Dedifferentiated amniotic fluid mesenchymal stem cell (primary cell): ENCODE results near the gene PHKG2.
A peak's percentile ranks its signal among the peaks of the same experiment; 100 is the strongest.

ENCODE experiments used
- DNase-seq: peaks from one replicate; pipeline ENCODE4 v3.0.0-alpha.2; 2016; ENCODE audit errors: extremely low spot score

The PHKG2 gene

DNA sequence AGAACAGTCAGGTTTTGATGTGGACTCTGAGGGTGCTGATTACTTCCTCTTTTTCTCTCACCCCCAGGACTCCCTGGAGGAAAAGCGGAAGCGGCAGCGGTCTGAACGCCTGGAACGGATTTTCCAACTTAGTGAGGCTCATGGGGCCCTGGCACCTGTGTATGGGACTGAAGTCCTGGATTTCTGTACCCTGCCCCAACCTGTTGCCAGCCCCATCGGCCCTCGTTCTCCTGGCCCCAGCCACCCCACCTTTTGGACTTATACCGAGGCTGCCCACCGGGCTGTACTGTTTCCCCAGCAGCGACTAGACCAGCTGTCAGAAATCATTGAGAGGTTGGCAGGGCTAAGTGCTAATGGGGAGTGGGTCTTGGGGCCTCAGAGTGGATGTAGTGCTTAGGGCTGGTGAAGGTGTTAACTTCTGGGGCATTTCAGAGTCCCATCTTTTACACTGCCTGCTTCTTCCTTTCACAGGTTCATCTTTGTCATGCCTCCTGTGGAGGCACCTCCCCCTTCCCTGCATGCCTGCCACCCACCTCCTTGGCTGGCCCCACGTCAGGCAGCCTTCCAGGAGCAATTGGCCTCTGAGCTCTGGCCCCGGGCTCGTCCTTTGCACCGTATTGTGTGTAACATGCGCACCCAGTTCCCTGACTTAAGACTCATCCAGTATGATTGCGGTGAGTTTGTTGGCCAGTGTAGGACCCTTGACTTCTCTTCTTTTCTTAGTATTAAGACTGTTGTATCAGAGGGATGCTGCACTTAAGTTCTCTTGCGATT, 19.1 kb upstream of the PHKG2 start:
- DNase-seq = no peak

DNA sequence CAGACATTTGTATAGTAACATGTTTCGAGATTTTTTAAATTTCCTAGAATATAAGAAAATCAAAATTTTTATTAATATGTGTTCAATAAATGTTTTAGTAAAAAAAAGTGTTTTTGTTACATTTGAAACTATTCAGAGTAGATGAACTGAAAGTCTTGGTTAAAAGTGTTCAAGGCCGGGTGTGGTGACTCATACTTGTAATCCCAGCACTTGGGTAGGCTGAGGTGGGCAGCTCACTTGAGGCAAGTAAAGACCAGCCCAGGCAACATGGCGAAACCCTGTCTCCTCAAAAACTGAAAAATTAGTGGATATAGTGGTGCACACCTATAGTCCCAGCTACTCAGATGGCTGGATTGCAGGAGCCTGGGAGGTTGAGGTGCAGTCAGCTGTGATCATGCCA, 16.8 kb upstream of the PHKG2 start:
- no peak for DNase-seq

DNA sequence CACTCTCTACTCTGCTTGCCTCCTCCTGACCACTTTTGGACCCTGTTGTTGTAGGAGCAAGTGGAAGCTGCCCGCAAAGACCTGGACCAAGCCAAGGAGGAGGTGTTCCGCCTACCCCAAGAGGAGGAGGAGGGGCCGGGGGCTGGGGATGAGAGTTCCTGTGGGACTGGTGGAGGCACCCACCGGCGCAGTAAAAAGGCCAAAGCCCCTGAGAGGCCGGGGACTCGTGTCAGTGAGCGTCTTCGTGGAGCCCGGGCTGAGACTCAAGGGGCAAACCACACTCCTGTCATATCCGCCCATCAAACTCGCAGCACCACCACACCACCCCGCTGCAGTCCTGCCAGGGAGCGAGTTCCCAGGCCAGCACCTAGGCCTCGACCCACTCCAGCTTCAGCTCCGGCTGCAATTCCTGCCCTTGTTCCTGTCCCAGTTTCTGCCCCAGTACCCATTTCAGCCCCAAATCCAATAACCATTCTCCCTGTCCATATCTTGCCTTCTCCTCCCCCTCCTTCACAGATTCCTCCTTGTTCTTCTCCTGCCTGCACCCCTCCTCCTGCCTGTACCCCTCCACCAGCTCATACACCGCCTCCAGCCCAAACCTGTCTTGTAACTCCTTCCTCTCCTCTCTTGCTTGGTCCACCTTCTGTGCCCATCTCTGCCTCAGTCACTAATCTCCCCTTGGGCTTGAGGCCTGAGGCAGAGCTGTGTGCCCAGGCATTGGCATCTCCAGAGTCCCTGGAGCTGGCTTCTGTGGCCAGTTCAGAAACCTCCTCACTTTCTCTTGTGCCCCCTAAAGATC, 11.0 kb upstream of the PHKG2 start:
- DNase-seq = no peak

DNA sequence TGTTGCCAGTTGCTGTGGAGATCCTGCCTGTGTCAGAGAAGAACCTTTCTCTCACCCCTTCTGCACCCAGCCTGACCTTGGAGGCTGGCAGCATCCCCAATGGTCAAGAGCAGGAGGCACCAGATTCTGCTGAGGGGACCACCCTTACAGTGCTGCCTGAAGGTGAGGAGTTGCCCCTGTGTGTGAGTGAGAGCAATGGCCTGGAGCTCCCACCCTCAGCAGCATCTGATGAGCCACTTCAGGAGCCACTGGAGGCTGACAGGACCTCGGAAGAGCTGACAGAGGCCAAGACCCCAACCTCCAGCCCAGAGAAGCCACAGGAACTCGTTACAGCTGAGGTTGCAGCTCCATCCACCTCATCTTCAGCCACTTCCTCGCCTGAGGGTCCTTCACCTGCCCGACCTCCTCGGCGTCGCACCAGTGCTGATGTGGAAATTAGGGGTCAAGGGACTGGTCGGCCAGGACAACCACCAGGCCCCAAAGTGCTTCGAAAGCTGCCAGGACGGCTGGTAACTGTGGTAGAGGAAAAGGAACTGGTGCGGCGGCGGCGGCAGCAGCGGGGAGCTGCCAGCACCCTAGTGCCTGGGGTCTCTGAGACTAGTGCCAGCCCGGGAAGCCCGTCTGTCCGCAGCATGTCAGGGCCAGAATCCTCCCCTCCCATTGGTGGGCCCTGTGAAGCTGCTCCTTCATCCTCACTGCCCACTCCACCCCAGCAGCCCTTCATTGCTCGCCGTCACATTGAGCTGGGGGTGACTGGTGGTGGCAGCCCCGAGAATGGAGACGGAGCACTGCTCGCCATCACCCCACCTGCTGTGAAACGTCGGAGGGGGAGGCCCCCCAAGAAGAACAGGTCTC, 10.2 kb upstream of the PHKG2 start:
- no peak for DNase-seq

DNA sequence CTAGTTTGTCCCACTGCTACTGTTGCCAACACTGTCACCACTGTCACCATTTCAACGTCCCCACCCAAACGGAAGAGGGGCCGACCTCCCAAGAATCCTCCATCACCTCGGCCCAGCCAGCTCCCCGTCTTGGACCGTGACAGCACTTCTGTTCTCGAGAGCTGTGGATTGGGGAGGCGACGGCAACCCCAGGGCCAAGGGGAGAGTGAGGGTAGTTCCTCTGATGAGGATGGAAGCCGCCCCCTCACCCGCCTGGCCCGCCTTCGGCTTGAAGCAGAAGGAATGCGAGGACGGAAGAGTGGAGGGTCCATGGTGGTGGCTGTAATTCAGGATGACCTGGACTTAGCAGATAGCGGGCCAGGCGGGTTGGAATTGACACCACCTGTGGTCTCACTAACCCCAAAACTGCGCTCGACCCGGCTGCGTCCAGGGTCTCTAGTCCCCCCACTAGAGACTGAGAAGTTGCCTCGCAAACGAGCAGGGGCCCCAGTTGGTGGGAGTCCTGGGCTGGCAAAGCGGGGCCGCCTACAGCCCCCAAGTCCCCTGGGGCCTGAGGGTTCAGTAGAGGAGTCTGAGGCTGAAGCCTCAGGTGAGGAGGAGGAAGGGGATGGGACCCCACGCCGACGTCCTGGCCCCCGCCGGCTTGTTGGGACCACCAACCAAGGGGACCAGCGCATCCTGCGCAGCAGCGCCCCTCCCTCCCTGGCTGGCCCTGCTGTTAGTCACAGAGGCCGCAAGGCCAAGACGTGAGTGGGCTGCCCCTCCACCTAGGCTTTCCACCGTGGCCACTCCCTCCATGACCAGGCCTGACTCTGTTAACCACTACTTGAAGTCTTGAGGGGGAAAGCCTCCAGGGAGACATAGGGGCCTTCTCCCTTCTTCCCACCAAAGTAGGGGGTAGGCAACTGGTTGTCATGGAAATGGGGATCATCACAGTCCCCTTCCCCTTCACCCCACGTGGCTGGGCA, 9.0 kb upstream of the PHKG2 start:
- no peak for DNase-seq

DNA sequence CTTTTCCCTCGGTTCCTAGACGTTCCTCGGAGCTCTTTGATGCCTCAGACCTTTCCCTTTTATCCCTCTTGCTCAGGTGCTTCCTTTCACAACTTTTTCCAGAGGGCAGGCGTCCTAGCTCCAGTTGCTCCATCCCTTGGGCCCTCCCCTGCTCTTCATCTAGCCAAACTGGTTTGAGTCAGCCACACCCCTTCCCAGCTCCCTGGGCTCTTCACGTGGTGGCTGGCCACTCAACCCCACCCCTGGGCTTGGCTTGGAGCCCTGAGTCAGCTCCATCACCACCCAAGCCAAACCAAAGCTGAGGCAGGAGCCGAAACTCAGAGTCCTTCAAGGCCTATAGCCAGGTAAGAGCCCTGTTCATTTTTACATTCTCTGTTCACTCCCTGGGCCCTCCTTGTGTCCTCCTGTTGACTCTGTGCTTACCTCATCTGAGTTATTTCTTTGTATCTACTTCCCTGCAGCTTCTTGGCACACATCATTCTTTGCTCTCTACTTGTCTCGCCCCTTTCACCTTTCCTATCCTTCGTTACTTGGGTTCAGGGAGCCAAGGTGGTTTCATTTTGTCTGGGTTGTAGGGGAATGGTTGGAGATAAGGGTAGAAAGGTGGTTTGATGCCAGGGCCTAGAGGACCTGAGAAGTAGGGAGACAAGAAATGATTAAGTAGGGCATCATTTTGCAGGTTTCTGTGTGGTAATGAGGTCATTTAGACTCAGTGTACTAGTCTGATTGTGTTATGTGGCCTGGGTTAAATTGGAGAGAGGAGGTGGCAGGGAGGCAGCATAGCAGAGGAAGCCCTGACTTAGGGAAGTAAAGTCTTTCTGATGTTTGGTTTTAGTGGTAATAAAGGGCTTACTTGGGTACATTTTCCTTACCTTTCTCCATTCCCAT, 7.6 kb upstream of the PHKG2 start:
- DNase-seq = peak; percentile 61

DNA sequence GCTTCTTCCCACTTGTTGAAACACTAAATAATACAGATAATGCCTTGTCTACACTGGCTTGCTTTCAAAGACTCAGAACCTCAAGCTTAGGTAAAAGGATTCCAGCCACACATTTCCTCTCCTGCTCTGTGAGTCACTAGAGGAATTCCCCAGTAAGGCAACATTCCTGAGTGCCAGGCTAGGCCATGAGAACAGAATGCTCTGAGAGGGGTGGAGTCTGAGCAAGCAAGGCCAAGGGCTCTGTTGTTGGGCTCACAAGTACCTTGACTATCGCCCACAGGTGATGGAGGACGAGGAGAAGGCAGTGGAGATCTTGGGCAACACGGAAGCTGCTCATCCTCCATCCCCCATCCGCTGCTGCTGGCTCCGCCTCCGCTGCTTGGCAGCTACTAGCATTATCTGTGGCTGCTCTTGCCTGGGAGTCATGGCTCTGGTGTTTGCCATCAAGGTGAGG, 6.7 kb upstream of the PHKG2 start:
- DNase-seq = peak; percentile 59

DNA sequence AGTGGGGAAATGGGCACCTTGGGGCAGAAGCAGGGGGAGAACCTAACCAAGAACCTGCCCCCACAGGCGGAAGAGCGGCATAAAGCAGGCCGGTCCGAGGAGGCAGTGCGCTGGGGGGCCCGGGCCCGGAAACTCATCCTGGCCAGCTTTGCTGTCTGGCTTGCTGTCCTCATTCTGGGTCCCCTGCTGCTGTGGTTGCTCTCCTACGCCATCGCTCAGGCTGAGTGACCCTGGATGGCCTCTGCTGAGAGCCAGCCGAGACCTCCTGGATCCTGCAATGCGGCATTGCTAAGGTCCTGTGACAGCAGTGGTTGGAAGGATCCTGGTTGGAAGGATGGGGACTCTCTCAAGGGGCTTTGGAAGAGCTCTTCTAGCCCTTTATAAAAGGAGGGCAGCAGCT, 4.5 kb upstream of the PHKG2 start:
- DNase-seq = no peak

DNA sequence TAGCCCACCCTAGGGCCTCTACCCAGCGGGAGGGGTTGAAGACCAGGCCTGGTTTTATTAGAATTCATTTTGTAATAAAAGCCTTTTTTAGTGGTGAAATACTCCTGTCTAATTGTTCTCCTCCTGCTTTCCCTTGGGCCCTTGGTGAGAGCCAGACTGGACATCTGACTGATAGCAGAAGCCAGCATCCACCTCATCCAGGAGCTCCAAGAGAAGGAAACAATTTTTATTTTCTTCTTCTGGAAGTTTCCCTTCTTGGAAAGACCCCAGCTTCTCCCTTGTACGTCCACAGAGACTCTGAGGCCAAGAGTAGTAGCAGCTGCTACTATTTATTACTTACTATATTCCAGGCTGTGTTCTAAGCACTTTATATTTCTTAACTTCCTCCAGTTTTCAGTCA, 4.0 kb upstream of the PHKG2 start:
- no peak for DNase-seq

DNA sequence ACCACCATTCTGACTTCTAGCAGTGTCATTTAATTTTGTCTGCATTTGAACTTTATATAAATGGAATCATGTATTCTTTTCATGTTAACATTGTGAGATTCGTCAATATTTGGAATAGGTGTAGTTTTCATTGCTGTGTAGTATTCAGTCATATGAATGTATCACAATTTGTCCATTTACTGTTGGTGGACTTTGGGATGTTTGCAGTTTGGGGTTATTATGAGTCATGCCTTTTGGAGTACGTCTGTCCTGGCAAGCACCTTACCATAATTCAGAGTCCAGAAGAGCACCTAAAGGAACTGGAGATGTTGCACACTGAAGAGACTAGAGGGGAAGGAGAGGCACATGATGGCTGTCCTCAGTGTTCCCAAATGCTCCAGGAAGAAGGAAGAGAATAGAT, 3.1 kb upstream of the PHKG2 start:
- no peak for DNase-seq

DNA sequence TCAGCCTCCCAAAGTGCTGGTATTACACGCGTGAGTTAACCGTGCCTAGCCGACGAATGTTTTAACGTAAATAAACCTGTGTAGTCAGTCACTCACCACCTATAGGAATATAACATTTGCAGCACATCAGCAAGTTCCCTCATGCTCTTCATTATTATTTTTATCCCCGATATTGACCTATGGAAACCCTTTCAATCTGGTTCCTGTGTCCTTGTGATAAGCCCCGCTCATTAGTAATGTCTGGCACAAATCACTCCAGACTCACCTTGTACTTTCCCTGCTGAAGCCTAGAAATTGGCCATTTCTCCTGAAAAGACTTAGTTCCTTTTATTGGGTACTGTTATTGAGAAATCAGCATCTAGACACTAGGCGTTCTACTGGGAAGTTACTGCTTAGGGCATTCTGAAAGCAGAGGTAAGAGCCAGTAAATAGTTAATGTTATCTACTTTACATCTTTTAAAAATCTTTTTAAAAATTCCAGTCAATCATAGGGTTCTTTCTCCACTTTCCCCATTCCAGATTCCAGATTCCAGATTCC, 1.5 kb upstream of the PHKG2 start:
- DNase-seq = no peak

DNA sequence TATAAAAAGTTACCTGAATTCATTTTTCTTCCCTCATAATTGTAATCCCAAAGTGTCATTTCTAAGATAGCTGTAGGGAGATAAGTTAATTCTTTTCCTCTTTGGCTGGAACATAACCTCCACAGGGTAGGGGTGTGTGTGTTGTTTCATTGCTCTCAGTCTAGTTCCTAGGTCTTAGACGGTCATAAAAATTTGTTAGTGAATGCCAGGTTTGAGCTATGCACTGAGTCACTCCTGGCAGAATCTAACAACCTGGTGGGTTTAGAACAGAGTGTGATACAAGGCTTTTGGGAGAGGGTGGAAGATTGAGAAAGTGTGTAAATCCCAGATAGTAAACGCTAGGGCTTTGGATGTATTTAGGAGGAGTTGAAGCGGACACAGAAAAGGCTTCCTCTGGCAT, 894 bp upstream of the PHKG2 start:
- DNase-seq = no peak

DNA sequence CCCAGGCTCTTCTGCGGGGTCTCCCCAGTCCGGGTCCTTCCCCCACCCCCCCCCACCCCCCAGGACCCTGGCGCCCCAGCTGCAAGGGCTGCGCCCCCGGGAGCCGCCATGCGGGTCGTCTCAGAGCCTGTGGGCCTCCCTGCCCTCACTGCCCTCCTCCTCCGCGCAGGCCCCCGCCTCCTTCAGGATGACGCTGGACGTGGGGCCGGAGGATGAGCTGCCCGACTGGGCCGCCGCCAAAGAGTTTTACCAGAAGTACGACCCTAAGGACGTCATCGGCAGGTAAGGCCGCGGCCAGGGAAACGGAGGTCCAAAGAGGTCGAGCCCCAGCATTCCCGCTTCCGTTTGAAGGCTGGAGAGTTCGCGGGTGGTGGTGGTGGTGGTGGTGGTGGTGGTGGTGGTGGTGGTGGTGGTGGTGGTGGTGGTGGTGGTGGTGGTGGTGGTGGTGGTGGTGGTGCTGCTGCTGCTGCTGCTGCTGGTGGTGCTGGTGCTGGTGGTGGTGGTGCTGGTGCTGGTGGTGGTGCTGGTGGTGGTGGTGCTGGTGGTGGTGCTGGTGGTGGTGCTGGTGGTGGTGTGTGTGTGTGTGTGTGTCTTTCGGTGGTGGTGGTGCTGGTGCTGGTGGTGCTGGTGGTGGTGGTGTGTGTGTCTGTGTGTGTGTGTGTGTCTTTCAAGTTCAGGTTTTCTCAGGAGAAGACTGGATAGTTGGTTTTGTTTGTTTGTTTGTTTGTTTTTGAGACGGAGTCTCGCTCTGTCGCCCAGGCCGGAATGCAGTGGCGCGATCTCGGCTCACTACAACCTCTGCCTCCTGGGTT, 615 bp downstream of the PHKG2 start:
- no peak for DNase-seq

DNA sequence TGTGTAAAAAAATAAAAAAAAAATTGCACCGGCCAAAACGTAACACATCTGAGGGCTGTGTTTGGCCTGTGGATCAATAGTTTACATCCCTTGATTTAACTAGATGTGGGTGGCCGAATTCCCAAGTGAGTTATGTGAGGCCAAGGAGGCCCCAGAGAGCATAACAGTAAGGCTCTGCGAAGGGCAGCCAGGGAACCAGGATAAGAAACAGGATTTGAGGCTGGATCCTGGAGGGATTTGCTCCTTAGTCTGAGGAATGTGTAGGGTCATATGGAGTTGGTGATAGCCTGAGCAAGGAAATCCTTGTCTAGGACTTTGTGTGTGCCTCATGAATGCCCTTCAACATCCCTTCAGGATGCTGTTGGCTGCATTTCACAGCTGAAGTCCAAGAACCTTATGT, 2.0 kb downstream of the PHKG2 start:
- DNase-seq = no peak

DNA sequence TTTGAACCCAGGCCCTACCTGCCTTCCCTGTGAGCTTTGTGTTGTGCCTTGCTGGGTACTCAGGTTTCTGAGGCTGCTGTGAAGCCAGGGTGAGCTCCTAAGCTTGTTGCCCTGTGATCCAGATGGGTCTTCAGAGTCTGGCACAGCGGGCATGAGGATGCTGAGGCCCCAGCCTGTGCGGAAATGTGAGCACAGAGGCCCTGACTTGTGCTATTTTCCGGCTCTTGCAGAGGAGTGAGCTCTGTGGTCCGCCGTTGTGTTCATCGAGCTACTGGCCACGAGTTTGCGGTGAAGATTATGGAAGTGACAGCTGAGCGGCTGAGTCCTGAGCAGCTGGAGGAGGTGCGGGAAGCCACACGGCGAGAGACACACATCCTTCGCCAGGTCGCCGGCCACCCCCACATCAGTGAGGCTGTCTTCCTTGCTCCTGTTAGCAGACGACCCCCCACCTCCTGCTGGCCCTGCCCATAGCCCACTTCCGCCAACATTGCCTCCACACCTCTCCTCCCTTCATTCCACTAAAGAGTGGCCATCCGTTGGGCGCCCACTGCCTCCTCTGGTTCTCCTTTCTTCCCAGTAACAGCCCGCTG, 2.7 kb downstream of the PHKG2 start:
- DNase-seq = no peak

DNA sequence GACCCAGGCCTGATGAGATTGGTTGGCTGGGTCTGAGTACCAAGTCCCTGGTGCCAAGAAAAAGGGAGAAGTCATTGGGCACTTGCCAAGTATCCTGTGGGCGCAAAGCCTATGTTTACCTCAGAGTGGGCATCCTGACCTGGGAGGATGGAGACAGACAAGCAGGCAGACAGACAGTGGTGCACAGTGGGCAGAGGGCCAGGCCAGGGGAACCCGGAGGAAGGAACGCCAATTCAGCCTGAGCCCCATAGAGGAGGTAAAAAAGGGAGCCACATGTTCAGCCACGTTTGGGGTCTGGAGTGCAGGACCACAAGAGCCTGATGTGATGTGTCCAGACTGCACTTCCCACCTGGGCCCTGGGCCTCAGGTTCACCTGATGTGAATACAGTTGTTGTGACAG, 5.4 kb downstream of the PHKG2 start:
- no peak for DNase-seq

DNA sequence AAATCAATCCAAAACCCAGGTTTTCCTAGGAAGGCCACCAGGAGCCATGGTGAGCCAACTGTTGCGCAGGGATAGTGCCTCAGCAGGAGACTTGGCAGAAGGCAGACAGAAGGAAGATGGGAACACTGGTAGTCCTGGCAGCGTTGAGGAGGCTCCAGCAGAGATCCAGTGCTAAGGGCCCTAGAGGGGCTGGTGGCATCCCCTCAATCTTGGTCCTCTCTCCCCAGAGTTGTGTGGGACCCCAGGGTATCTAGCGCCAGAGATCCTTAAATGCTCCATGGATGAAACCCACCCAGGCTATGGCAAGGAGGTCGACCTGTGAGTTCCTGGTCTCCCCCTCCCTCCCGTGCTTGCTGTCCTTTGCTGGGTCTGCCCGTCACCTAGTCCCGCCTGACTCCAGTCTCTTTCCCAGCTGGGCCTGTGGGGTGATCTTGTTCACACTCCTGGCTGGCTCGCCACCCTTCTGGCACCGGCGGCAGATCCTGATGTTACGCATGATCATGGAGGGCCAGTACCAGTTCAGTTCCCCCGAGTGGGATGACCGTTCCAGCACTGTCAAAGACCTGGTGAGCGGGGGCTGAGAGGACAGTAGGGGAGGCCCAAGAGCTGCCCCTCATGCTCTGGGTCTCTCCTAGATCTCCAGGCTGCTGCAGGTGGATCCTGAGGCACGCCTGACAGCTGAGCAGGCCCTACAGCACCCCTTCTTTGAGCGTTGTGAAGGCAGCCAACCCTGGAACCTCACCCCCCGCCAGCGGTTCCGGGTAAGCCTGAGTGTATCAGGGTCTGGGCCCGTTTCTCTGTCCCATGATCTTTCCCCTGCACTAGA, 7.9 kb downstream of the PHKG2 start:
- no peak for DNase-seq

DNA sequence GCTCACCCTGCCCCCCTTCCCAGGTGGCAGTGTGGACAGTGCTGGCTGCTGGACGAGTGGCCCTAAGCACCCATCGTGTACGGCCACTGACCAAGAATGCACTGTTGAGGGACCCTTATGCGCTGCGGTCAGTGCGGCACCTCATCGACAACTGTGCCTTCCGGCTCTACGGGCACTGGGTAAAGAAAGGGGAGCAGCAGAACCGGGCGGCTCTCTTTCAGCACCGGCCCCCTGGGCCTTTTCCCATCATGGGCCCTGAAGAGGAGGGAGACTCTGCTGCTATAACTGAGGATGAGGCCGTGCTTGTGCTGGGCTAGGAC, 8.5 kb downstream of the PHKG2 start:
- DNase-seq = no peak
